Epithelial cell of alveolus of lung (primary cell): ENCODE results near the gene EEF1AKMT4. TPM values are rescaled to one million over a fixed set of nuclear protein-coding genes. Genes with fewer than 3 reads are reported as not detected.

Experiments
- total RNA-seq: library from RNA; depleted of rRNA; stranded (reverse); fragments of >200 nt; gene quantifications from 2 replicates; pipeline ENCODE4 v1.2.1, GENCODE V29; 2015

The EEF1AKMT4 gene
- total RNA-seq = 5.7 and 8.1 TPM in 2 replicates

DNA sequence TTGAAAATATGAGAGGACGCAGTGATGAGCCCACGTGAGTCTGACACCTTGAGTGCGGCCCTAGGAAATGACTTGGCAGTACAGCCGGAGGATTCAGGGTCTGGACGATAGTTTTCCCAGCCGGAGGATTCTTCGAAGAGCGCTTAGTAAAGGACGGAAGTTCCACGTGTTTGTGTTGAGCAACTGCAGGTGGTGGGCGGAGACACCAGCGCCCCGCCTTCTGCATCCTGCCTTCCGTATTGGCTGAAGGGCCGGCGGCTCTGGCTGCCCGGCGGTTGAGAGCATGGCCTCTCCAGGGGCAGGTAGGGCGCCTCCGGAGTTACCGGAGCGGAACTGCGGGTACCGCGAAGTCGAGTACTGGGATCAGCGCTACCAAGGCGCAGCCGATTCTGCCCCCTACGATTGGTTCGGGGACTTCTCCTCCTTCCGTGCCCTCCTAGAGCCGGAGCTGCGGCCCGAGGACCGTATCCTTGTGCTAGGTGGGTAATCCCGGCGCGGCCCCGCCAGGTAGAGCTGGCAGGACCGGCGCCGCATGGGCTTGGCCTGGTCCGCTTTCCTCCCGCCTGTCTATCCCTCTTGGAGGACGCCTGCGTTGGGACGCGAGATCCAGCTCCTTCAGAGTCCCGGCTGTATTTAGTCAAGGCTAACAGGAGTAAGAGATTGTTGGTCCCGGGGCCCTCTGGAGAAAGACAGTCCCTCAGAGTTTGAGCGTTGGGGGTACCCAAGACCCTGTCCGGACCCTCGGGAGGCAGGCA is at the start of gene EEF1AKMT4:
TSS of gene EEF1AKMT4 (plus strand) at position 261 of the 755 bp plus-strand sequence. CDS start at position 284, 23 bp downstream.

DNA sequence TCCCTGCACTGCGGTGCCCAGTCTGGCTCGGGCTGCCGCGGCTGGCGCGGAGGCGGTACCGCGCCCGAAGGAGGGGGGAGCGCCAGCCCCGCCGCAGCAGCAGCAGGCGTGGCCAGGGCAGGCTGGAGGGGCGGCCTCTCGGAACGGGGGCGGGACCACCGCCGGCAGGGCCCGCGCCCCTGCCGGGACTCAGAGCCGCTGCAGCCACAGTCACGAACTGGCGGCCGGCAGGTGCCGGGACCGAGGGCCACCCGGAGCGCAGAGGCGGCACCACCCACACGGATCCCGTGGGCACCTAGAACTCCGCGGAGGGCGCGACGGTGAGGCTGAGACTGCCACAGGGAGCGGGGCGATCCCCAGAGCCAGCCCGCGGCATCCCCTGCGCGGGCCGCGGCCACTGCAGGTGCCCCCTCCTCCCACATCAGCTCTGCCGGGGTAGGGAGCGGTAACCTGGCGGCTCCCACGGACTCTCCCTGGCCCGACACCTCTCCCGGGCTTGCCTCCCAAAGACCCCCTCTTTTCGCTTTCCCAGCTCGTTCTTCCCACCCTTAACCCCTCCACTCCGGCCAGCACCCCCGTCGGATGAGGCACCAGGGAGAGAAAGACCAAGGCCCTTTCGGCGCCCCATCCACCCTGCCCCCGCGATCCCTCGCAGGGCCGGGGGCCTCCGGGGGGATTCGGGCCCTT is 19.9 kb upstream of the EEF1AKMT4 start, which contains the start of gene VWA5B2:
TSS of gene VWA5B2 (plus strand) at position 192 of the 687 bp plus-strand sequence. CDS start 944 bp downstream, outside the sequence.

DNA sequence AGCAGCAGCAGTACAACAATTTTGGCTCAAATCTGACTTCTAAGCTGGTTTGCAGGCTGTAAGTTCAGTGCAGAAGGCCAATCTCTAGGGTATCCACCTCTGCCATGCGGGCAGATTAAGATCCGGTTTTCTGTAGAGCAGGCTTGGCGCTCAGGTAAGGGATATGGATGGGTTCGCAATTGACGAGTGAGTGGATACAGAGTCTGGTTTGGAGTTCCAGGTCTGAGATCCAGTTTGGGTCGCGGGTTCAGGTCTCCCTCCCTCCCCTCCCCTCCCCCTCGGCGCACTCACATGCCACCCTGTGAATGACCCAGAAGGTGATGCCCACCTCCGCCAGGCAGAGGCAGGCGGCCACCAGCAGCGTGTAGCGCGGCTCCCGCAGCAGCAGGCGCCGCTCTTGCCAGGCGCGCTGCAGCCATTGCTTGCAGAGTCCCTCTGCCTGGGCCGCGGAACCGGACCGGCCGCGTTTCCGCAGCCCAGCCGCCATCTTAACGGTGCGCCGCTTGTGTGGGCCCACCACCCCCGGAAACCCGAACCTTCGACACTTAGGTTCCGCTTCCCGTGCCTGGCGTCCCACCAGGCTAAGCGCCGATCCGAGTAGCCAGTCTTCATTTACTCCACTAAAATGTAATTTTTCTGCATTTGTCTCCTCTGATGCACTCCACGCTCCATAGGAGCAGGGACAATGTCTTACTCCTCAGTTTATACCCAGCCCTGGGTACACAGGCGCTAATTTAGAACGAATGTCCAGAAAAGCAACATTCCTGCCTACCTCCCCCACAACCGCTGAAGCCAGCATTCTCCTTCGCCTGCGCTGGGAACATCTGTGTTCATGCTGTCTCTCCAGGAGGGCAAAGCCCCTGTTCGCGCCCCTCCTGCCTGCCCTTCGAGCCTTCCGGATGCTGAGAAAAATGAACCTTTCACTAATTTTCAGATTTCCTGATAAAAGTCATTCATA is 739 bp upstream of the EEF1AKMT4 start, which contains the start of gene ALG3:
TSS of gene ALG3 (minus strand) at position 509 of the 958 bp plus-strand sequence. CDS start at position 487, 22 bp downstream.

DNA sequence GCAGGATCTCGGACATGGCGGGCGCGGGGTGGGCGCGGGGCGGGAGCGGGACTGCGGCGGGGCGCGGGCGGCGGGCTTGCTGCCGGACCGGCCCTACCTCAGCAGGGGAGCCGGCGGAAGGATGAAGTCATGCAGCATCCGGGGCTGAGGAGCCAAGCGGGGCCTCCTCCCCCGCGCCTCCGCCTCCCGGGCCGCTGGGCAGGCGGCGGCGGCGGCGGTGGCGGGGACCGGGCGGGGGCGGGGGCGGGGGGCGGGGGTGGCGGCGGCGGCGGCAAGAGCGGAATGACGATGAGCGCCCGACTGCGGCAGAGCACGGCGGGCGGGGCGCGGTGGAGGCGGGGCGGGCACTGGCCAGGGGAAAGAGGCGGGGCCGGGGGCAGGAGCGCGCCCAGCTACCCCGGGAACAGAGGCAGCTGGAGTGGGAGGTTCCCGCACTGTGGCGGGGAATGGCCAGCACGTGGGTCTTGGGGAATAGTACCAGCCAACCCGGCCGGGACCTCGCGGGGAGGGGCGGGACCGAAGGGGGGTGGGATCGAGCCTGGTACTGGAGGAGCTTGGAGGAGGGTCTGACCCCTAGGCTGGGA is 11.9 kb downstream of the EEF1AKMT4 start, which contains the start of gene CAMK2N2:
TSS of gene CAMK2N2 (minus strand) at position 284 of the 584 bp plus-strand sequence. CDS start at position 16, 268 bp downstream.

DNA sequence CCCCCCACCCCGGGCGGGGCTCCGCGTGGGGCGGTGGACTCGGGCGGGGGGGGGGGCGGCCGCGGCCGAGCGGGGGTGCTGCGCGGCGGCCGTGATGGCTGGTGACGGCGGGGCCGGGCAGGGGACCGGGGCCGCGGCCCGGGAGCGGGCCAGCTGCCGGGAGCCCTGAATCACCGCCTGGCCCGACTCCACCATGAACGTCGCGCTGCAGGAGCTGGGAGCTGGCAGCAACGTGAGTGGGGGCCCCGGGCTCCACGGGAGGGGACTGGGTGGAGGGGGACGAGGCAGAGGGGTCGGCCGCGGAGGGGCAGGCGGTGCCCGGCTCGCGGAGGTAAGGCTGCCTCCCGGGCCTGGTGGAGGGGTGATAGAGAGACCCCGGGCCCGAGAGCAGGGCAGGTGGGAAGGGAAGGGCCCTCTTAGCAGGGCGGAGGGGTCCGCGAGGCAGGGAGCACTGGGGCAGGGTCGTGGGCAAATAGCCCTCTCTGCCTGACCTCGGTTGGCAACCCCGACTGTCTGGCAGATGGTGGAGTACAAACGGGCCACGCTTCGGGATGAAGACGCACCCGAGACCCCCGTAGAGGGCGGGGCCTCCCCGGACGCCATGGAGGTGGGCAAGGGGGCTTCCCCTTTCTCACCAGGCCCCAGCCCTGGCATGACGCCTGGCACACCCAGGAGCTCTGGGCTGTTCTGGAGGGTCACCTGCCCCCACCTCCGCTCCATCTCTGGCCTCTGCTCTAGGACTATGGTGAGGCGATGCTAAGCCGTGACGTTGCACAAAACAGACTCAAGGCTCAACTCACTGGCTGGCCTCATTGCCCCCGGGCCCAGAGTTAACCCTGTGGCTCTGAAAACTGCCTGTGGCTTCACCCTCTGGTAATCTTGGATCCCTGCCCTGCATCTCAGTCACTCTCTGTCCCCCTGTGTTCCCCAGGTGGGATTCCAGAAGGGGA is 26.8 kb downstream of the EEF1AKMT4 start, which contains the start of gene ECE2:
TSS of gene ECE2 (plus strand) at position 62 of the 950 bp plus-strand sequence. CDS start at position 194, 132 bp downstream.

DNA sequence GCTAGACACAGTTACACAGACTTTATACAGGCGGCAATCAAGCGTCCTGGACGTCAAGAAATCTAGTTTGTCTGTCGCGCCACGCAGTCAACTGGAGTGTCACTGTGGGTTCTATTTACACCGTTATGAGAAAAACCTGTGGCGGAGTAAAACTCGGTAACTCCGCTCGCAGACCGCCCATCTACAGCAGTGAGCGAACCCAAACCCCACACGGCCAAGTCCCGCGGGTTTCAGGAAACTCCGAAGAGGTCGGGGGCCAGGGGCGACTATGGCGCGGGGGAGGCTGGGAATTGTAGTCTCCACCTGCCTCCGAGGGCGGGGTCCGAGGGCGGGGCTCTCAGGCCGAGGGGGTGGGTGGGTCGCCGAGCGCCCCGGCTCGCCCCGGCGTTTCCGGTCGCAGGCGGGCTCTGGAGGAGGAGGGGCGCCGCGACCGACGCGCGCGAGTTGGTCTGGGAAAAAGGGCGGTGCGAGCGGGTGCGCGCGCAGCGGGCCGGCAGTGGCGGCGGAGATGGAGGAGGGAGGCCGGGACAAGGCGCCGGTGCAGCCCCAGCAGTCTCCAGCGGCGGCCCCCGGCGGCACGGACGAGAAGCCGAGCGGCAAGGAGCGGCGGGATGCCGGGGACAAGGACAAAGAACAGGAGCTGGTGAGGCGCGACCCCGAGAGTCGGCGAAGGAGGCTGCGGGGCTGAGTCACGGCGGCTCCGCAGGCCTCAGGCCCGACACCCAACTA is 49.5 kb downstream of the EEF1AKMT4 start, which contains the start of gene PSMD2:
TSS of gene PSMD2 (plus strand) at position 483 of the 729 bp plus-strand sequence. CDS start at position 509, 26 bp downstream.

Other genes with a start within 250 kb of the EEF1AKMT4 start
- 6.1 and 9.7 TPM in 2 replicates for gene ABCC5, start 231.8 kb upstream of the EEF1AKMT4 start, total RNA-seq
- gene HTR3D, start 217.9 kb upstream of the EEF1AKMT4 start, total RNA-seq = not detected in 2 replicates
- not detected in 2 replicates for gene HTR3C, start 196.6 kb upstream of the EEF1AKMT4 start, total RNA-seq
- gene HTR3E, start 152.6 kb upstream of the EEF1AKMT4 start, total RNA-seq = not detected in 2 replicates
- gene EIF2B5, start 114.3 kb upstream of the EEF1AKMT4 start, total RNA-seq = 30.0 and 30.5 TPM in 2 replicates
- 34.3 and 63.8 TPM in 2 replicates for gene DVL3, start 94.3 kb upstream of the EEF1AKMT4 start, total RNA-seq
- 351 and 478 TPM in 2 replicates for gene AP2M1, start 74.8 kb upstream of the EEF1AKMT4 start, total RNA-seq
- gene ABCF3, start 63.5 kb upstream of the EEF1AKMT4 start, total RNA-seq = 41.2 and 43.2 TPM in 2 replicates
- not detected in 2 replicates for gene VWA5B2, start 20.1 kb upstream of the EEF1AKMT4 start, total RNA-seq
- 66.1 and 94.1 TPM in 2 replicates for gene ALG3, start 710 bp upstream of the EEF1AKMT4 start, total RNA-seq
- gene CAMK2N2, start 11.9 kb downstream of the EEF1AKMT4 start, total RNA-seq = 0.39 TPM in 1 of 2 replicates, not detected in the other
- not detected in 2 replicates for gene ECE2, start 26.4 kb downstream of the EEF1AKMT4 start, total RNA-seq
- gene PSMD2, start 49.6 kb downstream of the EEF1AKMT4 start, total RNA-seq = 189 and 548 TPM in 2 replicates
- gene EIF4G1, start 64.9 kb downstream of the EEF1AKMT4 start, total RNA-seq = 242 and 310 TPM in 2 replicates
- gene FAM131A, start 87.9 kb downstream of the EEF1AKMT4 start, total RNA-seq = 17.3 and 35.3 TPM in 2 replicates
- gene CLCN2, start 111.9 kb downstream of the EEF1AKMT4 start, total RNA-seq = 1.7 and 6.5 TPM in 2 replicates
- gene POLR2H, start 112.0 kb downstream of the EEF1AKMT4 start, total RNA-seq = 75.5 and 110 TPM in 2 replicates
- gene THPO, start 128.5 kb downstream of the EEF1AKMT4 start, total RNA-seq = 0.39 and 0.56 TPM in 2 replicates
- gene CHRD, start 130.4 kb downstream of the EEF1AKMT4 start, total RNA-seq = 0.52 and 18.3 TPM in 2 replicates